Stimulated activated CD8-positive, alpha-beta memory T cell treated with anti-CD3 and anti-CD28 coated beads, Interleukin-15, amount 100 ng/mL, for 48 hours (primary cell): ENCODE measurements around the gene TRPC1.
"Not testable (repeated sequence)": the region's sequence is repeated elsewhere in the genome, so short reads cannot be mapped to it uniquely, and the experiment has no call there.

Experiments
- DNase-seq, 2 donors: peaks; one replicate each; pipeline ENCODE4 v3.0.0-alpha.2; 2020; ENCODE audit warnings: low read depth in 2 of 2

The TRPC1 gene

DNA sequence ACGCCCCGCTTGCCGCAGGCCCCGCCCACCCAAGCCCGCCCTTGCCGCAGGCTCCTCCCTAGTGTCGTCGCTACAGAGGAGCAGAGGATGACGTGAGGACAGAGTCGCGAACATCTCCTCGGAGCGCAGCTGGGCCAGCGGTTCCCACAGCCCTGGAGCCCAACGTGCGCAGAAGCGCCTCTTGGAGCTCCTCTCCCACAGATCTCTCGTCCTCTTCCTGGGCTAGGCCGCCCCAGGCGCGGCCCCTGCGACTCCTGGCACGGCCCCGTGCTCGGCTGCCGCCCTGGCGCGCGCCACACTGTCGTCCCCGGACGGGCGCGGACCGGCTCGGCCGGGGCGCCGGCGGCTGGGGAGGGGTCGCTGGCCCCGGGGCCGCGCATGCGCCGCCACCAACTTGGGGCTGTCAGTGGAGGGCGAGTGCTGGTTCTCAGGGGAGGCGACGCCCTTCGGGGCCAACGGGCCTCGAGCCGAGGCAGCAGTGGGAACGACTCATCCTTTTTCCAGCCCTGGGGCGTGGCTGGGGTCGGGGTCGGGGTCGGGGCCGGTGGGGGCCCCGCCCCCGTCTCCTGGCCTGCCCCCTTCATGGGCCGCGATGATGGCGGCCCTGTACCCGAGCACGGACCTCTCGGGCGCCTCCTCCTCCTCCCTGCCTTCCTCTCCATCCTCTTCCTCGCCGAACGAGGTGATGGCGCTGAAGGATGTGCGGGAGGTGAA is at the start of gene TRPC1:
TRPC1 (plus strand) TSS at position 67 of the 714 bp plus-strand sequence; CDS start at position 593, 526 bp downstream.
- DNase-seq: peak; percentile 64 to 73

DNA sequence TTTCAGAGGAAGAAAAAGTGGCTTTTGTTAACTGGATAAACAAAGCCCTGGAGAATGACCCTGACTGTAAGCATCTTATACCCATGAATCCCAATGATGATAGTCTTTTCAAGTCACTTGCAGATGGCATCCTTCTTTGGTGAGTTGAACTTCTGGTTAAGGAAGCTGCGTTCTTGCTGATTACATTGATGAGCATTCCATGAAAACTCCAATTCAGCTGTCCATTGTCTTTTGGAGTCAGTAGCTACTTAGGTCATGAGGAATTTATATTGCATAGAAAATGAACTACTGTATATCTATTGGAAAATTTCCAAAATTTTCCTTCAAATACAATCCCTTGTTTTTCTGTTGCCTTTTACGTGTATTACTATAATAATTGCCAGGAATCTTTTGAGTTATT is 47.7 kb upstream of the TRPC1 start:
- no peak for DNase-seq

DNA sequence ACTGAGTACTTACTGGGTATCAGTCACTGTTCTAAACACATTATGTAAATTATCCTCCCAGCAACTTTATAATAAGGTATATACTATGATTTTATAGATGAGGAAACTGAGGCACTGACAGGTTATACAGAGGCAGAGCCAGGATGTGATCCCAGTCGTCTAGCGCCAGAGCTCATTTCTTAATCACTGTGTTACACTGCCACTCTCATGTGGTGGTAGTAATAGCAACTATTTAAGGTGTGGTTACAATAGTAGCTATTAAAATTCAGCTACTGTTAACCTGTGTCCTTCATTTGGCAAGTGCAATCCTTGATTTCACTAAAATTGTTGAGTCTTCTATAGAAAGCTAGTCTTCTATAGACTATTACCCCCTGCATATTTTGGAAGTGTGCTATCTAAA is 43.1 kb upstream of the TRPC1 start:
- DNase-seq: no peak

- DNase-seq: no peak
These were observed 33.2 kb upstream of the TRPC1 start for GRCh38 chr3:142690613-142691012.

GRCh38 chr3:142691527-142691926 is 32.3 kb upstream of the TRPC1 start:
- no peak for DNase-seq

GRCh38 chr3:142693136-142693853 is 30.5 kb upstream of the TRPC1 start:
- no peak for DNase-seq

DNA sequence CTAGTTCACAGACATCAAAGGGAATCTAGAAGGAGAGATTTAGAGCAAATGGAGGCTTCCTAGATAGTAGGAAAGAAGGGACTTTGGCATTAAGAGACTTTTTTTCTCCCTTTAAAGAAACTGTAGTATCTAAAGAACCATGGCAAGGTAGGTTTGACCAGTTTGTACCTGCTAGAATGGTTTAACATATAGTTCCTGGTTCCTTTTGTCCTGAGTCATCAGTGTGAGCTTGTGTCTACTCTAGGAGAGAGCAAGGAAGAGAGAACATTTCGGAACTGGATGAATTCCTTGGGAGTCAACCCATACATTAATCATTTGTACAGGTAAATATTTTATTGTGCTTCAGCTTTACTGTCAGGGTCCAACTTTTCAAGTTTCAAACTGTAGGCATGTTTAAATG is 29.6 kb upstream of the TRPC1 start:
- no peak for DNase-seq

DNA sequence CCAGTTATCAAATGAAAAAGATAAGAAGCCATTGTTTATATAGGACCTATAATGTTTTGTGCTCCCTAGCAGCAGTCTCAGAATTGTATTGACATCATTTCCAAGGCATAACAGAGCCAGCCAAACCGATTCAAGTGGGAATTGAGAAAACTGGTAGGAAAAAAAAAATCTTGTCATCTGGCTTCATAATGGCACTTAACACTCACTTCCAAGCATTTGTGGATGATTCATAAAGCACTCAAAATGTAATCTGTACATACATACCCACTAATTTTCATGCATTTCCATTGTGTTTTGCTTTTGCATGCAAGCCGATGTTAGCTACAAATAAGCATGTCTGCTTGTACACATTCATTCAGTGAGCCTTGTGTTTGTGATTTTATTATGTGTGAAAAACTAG is 18.6 kb upstream of the TRPC1 start:
- no peak for DNase-seq

DNA sequence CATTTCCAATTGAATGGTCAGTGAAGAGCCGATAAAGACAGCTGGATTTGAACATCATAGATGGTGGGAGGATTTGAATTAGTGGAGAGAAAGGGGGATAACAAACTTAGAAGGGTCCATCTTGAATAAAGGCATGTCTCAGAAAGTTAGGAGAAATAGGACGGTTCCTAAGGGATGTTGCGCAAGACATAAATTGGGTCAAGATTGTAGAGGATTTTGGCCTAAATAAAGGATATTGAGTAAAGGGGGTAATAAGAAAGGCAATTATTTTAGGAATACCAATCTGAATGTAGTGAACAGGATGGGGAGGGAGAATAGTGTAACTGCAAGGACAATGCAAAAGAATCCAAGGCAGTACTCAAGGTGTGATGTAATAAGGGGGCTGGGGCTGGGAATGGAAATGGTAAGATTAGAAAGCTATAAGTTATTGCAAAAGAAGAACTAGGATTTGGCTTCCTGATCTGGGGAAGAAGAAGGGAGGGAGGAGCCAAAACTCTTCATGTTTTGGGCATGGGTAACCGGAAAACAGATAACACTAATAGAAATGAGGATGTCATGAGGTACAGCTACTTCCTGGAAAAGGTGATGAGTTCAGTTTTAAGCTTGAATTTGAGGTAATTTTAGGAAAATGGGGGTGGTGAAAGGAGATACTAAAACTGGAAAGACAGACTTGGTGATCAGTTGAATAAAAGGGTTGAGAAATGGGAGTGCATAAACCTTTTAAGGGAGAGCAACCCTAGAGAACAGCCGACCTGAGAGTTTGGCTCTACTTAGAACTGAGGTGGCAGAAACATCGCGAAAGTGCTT is 17.3 kb upstream of the TRPC1 start:
- no peak for DNase-seq

DNA sequence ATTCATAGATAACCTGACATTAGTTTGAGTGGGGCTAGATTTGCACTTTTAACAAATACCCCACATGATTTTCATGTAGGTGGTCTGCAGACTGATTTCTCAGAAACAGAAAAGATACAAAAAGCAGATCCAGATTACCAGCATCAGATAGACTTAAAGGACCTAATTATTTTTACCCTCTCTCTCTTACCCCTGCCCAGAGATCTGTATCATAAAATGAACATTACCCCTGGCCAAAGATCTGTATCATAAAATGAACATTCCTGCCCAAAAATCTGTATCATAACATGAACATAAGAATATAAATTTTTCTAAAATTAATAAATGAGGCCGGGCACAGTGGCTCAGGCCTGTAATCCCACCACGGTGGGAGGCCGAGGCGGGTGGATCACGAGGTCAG is 14.6 kb upstream of the TRPC1 start:
- no peak for DNase-seq

DNA sequence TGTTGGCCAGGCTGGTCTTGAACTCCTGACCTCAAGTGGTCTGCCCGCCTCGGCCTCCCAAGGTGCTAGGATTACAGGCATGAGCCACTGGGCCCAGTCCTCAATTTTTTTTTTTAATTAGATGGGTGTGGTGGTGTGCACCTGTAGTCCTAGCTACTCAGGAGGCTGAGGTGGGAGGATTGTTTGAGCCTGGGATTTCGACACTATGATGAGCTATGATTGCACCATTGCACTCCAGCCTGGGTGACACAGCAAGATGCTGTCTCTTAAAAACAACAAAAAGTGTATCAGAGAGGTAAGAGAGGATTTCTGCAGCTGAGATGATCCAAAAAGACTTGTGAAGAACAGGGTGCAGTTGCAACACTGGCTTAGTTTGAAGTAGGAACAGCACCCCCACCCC is 9.0 kb upstream of the TRPC1 start:
- DNase-seq: not testable (repeated sequence)

GRCh38 chr3:142716102-142716501 is 7.7 kb upstream of the TRPC1 start:
- no peak for DNase-seq

- DNase-seq: no peak
These were observed 218 bp upstream of the TRPC1 start for GRCh38 chr3:142723665-142723967.

DNA sequence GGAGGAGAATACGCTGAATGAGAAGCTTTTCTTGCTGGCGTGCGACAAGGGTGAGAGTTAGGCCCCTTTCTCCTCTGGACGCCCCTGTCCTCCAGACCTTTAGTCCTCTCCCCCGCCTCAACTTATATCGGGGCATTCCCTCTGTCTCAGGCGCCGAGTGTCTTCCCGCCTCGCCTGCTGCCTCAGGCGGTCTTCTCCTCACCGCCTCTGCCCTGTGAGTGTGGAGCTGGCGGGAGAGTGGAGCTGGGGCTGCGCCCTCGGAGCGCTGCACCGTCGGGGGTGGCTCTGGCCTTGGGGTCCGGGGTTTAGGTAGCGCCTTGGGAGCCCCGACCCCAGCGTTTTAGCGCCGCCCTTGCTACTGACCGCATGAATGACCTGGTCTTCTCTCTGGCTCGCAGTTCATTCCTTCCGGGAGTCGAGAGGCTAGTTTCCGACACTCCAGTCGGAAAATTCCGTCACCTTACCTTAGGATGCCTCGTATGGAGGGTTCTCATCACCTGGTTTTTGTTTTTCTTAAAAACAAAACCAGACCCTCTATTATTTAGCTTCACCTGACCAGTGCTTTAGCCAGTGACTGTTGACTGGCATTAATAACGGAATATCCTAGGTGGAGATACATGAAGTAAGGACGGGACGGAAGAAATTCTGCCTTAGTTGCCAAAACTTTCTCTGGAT is 985 bp downstream of the TRPC1 start:
- no peak for DNase-seq

DNA sequence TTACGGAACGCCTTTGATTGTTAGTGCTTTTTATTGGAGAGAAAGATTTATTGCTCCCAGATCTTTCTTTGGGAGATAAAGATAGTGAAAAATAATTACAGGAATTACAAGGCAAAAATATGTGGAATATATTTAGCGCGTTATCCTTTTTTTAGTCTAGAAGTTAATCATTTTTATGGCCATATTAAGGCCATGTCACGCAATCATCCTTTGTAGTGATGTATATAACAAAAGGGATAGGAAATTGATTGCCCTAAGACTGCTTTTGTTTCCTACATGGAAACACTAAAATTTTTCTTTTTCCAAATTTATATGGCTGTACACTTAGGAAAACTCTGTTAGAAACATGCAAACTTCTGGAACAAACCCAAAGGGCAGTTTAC is 1.5 kb downstream of the TRPC1 start:
- no peak for DNase-seq

GRCh38 chr3:142726017-142726416 is 2.2 kb downstream of the TRPC1 start:
- DNase-seq: no peak

GRCh38 chr3:142732066-142732465 is 8.2 kb downstream of the TRPC1 start:
- DNase-seq: no peak

- DNase-seq: no peak
These were observed 11.0 kb downstream of the TRPC1 start for GRCh38 chr3:142734834-142735233.

DNA sequence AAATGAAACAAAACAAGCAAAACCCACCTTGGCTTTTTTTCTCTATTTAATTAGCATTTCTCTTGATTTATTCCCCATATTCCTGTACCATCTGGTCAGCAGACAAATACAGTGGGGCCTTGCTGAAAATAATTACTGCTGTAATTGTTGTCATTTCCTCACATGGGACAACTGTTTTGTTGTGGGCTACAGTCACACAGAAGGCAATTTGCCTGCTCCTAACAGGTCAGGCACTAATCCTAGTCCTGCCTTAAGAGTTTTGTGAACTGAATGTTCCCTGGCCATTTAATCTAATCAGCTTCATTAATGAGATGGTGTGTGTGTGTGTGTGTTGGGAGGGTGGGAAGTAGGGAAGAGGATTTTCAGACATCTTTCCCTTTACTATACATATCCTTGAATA is 11.6 kb downstream of the TRPC1 start:
- DNase-seq: no peak

- no peak for DNase-seq
These were observed 14.6 kb downstream of the TRPC1 start for GRCh38 chr3:142738396-142738795.

DNA sequence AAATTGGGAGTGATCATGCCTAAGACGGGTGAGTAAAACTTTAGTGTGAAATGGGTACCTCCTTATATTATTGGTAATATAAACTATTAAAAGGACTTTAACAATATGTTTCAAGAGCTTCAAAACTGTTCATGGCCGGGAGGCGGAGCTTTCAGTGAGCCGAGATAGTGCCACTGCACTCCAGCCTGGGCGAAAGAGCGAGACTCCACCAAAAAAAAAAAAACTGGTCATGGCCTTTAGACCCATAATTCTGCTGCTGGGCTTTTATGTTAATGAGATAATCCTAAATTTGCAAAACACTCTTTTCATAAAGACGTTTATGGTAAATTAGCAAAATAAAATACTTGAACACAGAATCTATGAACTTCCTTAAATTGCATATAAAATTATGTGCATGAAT is 22.8 kb downstream of the TRPC1 start:
- no peak for DNase-seq

DNA sequence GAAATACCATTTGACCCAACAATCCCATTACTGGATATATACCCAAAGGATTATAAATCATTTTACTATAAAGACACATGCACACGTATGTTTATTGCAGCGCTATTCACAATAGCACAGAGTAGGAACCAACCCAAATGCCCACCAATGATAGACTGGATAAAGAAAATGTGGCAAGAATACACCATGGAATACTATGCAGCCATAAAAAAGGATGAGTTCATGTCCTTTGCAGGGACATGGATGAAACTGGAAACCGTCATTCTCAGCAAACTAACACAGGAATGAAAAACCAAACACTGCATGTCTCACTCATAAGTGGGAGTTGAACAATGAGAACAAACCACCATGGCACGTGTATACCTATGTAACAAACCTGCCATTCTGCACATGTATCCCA is 26.7 kb downstream of the TRPC1 start:
- not testable (repeated sequence) for DNase-seq
